GM18498 (cell line): Measurements from ENCODE around the gene CDO1.
"Not testable (repeated sequence)": the region's sequence is repeated elsewhere in the genome, so short reads cannot be mapped to it uniquely, and the experiment has no call there.

Experiments used
- ATAC-seq: cut with Tn5 transposase; IDR thresholded peaks from one replicate; pipeline ENCODE4 v1.9.1; 2021; ENCODE audit warnings: mild to moderate bottlenecking, moderate library complexity; ENCODE audit not compliant: unreplicated experiment

The CDO1 gene

DNA sequence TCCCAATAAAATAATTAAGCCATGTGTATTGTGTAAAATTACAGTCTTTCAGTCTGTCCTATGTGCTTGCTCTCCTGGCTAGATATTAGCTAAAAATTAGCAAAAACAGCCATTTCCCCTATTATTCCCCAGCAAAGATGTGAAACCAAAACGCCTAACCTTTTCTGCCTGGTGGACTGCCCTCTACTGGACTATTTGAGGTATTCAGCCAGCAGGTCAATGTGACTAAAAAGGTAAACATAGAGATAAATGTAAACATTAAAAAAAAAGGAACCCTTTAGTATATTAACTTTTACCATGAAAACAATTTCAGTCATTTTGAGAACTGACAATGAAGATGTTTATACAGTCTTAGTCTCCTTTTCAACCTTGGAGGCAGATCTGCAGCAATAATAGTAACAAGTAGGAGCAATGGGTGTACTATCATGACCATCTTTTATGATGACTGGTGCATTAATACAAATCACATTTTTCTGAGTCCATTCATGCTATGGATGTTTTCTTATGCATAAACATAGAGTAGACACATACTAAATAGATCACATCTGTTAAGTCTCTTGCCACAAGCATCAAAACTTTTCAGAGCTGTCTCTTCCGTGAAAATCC lies 14.8 kb upstream of the CDO1 start:
- peak; percentile 68 for ATAC-seq

DNA sequence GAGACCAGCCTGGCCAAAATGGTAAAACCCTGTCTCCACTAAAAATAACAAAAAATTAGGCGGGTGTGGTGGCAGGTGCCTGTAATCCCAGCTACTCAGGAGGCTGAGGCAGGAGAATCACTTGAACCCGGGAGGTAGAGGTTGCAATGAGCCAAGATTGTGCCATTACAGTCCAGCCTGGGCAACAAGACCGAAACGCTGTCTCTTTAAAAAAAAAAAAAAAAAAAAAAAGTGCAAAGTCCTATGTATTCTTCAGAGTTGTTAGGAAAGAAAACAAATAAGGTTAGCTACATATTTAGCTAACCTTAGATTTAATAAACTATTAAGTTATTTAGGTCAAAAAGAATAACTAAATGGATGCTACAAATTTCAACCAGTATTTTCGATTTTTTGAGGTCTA lies 13.5 kb upstream of the CDO1 start:
- no peak for ATAC-seq

DNA sequence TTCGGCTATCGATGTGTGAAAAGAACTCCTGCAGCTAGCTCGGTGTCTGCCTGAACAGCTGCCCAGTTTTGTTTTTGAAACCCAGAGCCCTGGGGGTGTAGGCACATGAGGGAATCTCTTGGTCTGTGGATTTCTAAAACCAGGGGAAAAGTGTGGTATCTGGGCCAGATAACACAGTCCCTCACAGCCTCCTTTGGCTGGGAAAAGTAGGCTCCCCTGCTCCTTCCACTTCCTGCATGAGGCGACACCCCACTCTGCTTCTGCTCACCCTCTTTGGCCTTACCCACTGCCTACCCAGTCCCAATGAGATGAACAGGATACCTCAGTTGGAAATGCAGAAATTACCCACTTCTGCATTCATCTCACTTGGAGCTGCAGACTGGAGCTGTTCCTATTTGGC lies 9.5 kb upstream of the CDO1 start:
- no peak for ATAC-seq

DNA sequence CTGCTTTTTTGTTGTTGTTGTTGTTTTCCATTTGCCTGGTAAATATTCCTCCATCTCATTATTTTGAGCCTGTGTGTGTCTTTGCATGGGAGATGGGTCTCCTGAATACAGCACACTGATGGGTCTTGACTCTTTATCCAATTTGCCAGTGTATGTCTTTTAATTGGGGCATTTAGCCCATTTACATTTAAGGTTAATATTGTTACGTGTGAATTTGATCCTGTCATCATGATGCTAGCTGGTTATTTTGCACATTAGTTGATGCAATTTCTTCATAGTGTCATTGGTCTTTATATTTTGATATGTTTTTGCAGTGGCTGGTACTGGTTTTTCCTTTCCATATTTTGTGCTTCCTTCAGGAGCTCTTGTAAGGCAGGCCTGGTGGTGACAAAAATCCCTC lies 8.5 kb upstream of the CDO1 start:
- not testable (repeated sequence) for ATAC-seq

DNA sequence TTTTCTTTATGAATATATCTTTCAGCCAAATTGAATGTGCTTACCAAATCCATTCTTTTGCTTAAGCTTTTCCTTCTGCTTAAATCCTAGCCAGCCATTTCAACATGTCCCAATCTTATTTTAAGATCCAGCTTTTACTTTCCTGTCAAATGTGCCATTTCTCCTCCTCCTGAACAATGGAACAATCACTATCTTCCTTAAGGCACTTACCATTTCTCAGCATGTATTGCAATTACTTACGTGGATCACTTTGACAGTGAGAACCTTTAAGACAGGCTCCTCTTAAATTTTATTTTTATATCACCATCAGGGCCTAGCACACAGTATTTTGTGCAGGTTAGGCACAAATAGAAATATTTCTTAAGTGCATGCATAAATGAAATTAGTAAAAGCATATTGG lies 4.4 kb upstream of the CDO1 start:
- ATAC-seq, result no peak

DNA sequence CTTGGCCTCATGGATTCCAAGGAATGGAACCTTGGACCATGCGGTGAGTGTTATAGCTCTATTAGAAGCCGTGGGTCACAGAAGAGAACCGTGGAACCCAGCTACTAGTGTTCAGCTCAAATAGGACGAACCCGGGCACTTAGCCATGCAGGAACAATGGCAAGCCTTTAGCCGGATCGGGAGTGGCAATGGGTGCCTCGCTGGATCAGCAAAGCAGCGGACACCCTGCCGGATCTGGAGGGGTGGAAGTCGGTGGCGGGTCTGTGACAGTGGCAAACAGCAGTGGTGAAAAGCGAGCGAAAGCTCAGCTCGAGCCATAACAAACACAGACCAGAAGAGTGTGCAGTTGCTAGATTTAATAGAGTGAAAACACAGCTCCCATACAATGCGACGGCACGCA lies 2.4 kb upstream of the CDO1 start:
- ATAC-seq, result no peak

DNA sequence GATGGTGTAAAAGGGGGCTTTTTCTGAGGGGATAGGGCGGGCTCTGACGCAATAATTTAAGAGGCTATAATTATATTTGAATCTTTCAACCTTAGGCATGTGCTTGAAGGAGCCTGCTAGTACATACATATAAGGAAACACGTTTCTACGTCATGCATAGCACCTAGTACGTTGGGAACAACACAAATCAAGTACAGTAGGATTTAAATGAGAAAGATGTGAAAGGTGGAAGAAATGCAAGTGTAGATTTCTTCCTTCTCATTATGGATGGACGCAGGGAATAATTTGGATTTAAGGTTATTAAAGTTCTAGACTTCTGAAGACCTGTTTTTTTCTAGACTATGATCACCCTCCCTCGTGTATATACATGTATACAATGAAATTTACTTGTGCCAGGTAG lies 927 bp upstream of the CDO1 start:
- no peak for ATAC-seq

DNA sequence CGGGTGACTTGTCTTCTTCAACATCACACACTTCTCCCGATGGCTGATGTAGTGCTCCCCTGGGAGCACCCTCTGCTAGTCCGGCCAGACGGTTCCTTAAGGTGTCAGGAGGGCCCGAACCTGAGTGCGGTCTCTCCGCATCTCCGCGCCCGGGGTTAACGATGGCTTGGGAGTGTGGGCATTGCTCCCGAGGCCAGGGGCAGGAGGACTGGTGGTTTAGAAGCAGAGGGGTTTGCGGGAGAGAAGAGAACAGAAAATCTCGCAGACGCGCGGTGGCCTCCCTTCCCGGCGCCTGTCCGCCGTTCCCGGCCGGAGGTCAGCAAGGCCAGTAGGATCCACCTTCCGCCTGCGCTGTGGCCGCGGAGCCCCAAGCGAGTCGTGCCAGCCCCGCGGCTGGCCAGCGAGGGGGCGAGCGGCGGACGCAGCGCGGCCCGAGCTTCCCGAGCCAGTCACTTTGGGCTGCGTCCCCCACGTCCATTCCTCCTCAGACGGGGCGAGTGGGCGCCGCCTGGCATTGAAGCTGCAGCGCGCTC lies 700 bp downstream of the CDO1 start:
- no peak for ATAC-seq

DNA sequence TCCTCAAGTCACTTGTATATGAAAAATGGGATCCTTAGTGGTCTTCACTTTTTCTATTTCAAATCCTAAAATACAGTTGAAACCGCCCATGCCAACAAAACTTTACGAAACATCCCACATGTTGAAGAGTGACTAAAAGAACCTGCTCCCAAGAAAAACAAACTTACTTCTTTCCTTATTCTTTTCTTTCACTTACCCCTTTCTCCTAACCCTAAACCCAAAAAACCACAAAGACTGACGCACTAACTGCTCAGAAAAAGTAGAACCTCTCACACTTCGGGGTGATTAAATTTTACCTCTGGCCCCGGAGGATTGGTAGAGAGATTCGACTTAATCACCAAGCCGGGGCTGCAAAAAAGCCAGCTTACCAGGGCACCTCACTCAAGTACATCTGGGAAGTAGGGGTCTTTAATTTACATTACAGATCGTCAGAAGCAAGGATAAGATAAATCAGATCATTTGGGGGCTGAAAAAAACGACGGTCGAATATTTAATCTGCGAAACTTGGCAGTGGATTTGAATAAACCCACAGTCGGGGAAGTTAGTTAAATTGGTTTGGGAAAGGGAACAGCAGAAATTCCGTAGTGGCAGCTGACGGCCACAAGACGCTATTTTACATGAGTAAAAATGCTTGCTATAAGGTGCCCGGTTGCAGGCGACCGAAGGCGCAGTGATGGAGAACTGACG lies 1.3 kb downstream of the CDO1 start:
- no peak for ATAC-seq

DNA sequence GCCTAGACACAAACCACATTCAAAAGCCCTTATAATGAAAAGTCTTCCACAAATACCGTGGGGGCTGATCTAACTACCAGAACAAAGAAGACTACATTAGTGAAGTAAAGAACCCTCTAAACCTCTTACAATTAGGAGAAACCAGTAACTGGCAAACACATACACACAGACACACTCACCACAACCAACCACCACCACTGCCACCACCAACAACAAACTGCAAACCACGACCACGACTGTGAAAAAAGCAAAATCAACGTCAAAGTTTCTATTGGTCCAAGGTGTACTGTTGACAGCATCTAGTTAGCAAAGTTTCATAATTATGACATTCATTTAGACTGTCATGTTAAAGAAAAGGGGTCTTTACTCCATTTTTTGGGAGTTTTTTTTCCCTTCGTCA lies 2.7 kb downstream of the CDO1 start:
- ATAC-seq, result no peak

DNA sequence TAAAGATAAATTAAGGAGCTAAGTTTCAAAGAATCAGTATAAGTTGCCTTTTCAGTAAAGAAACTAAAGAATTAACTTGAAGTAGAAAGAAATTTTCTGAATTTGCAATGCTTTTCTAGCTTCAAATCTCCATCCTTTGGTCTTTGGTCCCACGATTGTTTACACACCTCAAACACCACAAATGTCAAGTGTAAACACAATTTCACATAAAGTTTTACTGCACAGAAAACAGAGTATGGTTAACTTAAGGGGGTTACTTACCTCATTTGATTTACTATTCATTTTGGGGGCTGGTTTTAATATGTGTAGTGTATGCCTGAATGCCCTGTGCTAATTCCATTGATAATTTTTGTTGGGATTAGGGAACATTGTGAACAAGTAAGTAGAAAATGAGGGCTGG lies 4.1 kb downstream of the CDO1 start:
- ATAC-seq, result no peak

DNA sequence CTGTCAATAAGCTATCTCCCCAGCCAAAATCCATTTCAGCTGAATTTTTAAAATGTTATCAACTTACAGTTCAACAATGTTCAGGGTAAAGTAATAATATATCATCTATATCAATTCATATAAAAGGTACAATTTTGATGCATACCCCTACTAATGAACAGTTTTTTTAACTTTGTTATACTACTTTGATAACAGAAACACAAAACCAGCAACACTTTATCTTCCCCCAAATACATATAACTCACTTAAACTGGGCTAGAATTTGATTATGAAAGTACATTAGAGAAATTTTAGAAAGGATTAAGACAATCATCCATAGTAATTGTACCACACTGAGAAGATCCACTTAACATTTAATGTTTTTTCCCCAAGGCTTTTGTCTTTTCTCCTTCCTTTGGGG lies 5.1 kb downstream of the CDO1 start:
- ATAC-seq, result no peak

DNA sequence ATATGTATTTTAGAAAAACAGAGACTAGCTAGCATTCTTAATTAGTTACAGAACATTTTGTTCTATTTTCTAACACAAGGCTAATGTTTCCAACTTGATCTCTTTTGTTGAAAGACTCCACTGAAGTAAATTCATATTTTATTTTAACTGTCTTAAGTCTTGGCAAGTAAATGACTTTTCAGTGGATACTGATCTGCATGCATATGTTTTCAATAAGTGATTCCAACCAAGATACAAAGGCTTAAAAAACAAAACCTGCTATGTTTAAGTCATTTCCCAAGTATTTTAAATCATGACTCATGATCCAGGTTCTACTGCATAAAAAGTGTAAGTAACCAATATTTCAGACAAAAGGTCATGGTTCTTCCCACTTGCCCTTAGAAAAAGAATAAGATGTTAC lies 5.7 kb downstream of the CDO1 start:
- no peak for ATAC-seq

DNA sequence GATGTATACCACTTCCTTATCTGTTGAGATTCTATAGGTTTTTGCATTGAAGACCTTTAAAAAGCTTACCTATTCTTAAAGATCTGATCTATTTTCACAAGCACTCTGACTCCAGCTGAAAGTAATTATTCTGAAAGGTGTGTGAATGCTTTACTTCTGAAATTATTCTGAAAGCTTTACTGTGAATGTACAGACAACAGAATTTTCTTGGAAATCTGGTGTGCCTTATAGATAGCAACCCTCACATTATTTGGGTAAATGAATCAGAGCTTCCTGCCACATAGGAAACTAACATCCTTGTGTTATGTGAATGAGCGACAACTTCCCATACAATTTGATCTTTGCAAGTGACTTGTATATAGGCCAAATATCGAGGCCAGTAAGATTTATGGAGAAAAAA lies 6.5 kb downstream of the CDO1 start:
- ATAC-seq, result no peak

DNA sequence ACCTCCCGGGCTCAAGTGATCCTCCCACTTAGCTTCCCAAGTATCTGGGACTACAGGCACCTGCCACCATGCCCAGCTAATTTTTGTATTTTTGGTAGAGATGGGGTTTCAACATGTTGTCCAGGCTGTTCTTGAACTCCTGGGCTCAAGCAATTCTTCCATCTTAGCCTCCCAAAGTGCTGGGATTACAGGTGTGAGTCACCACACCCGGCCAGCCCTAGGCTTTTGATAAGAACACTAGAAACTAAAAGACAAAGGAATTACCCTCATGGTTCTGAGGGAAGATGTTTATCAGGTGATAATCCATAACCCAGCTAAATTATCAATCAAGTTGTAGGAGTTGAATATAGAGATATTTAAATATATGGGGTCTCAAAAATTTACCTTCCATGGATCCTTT lies 8.4 kb downstream of the CDO1 start:
- ATAC-seq, result not testable (repeated sequence)

DNA sequence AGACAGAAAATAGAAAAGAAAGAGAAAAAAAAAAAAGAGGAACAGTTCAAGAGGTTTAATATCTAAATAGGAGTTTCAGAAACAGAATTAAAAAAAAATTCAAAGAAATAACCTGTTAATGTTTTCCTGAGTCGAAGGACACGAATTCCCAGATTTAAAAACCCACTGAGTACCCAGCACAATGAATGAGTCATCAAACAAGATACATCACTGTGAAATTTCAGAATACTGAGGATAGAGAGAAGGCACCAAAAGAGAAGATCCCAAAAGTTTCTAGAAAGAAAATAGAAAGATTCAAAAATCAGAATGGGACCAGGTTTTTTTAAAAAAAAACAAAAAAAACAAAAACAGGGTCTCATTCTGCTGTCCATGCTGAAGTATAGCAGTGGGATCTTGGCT lies 8.8 kb downstream of the CDO1 start:
- ATAC-seq, result no peak

DNA sequence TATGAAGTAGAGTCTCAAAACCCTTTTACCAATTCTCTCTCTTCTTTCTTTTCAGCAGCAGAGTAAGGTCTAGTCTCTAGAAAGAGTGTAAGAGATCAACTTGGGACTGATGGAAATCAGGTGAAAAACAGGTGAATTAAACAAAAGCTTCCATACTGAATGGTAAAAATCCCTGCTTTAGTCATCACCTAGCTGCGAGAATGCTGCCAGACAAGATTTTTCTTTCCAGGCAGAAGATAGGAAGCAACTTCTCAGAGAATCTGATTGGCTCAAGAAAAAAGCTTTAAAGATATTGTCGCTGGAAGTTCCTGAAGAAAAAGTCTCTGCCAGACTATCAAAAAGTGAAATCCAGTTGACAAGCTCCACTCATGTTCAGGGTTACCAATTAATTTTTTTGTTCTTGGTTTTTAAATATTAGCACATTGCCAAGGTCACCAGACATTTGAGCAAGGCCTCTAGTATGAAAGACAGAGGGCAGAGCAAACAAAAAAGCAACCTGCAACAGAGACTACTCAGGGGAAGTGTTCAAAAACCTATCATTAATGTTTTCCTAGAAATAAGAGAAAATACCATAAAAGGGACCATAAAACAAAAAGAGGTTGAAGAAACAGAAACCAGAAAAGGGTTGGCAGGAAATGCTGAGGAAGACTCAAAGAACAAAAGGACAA lies 9.3 kb downstream of the CDO1 start:
- no peak for ATAC-seq

DNA sequence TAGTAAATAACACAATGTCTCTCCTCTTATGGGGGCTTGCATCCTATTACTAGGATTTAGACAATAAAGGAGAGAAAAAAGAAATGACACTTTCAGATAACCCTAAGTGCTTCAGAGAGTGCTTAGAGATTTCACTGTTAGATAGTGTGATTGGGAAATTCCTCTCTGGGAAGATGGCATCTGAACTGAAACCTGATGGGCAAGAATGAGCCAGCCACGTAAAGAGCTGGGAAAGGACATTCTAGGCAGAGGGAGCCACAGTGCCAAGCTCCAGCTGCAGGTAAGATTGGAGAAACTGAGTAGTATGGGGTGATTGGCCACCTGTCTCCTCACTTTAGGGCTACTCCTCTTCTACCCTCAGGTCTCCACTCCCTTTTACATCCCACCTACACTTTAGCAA lies 14.5 kb downstream of the CDO1 start:
- no peak for ATAC-seq

DNA sequence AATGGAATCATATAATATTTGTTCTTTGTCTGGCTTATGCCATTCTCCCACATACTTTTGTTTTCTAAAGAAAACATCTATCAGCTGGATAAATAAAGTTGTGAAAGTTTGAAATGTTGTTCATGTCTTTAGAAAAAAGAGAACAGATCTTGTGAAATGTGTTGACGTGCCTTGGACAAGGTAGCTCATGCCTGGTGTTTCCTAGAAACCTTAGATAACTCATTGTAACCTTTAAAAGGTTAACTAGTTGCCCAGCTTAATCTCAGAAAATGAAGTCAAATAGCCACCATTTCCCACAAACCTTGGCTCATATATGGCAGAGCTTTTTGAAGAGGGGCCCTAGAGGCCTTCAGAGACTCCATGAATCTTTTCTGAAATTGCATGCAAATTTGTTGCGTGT lies 15.3 kb downstream of the CDO1 start:
- ATAC-seq, result no peak

DNA sequence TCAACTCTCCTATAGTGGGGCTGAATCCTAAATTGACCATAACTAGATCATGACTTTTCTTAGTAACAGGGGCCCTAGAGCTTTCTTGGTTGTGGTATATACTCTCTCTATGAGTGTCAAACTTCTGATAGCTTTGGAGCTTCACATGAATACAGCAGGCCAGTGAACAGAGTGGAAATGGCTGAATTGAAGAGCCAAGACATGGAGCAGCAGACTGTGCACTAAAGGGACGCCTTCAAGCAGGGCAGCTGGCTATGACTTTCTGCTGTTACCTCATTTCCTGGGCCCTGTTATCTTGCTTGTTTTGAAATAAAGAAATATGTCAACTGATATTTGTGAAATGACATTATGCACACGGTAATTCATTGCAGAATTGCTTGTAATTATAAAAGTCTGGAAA lies 16.4 kb downstream of the CDO1 start:
- no peak for ATAC-seq

DNA sequence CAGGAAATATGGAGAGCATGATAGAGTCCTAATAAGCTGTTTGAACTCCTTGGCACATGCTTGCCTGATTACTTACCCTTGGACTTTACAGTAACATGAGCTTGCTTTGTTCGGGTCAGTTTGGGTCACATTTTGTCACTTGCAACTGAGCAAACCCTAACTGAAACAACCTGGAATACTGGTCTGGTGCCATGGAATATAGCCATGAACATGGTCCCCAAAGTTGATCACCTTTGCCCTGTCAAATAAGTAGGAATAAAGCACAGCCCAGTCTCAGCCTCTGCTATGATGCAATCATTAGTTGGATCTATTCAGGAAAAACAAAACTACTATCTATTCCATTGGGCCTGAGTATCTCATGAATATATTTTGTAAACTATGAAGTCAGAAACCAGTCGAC lies 18.2 kb downstream of the CDO1 start:
- ATAC-seq, result no peak

DNA sequence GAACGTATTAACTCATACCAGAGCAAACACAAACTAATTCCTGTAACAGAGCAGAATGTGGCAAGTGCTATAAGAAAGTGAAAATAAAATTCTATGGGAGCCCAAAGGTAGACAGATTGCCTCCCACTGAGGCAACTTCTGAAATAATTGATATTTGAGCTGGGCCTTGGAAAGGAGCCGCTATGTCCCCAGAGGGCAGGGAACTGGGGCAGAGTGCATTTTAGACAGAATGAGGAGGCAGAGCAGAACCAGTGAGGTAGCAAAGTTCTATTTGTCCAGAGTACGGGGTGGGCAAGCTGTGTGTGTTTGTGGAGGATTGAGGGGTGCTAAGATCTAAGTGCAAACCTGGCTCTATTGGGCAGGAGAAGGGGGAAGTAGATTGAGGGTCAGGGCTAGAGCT lies 19.8 kb downstream of the CDO1 start:
- ATAC-seq, result no peak
